DND-41 (cell line): ENCODE measurements around the gene FBLN1.

ENCODE experiments used
- CTCF ChIP-seq: IDR thresholded peaks from 2 replicates; pipeline ENCODE4 v1.5.1; 2012; ENCODE audit warnings: borderline replicate concordance, low read length, moderate library complexity, mild to moderate bottlenecking; ENCODE audit not compliant: poor library complexity, severe bottlenecking; ENCODE audit errors: extremely low read depth
- EZH2 ChIP-seq: IDR thresholded peaks from 3 replicates; pipeline ENCODE4 v1.6.1; 2012; ENCODE audit warnings: borderline replicate concordance, low read depth, mild to moderate bottlenecking, moderate library complexity, low read length, inconsistent platforms; ENCODE audit not compliant: severe bottlenecking

- no peak for TF ChIP-seq CTCF
- TF ChIP-seq EZH2: no peak
Measured at GRCh38 chr22:45644714-45645113, 142.0 kb downstream of the FBLN1 start.
